Measurements from ENCODE around the gene ACIN1.

GRCh38 chr14:23043754-23044153 is 51.2 kb downstream of the ACIN1 start:
- TF ChIP-seq CREB1 (IDR thresholded peaks at IDR 0.05; ENCODE audit: low read depth) (no peak), ZZZ3 (IDR thresholded peaks at IDR 0.05; ENCODE audit: control insufficient read depth, insufficient read length, low read depth) (no peak)

All from GM12878 (cell line).